CD8-positive, alpha-beta memory T cell (primary cell): Measurements from ENCODE around the gene NRF1. TPM values are rescaled to one million over a fixed set of nuclear protein-coding genes. Genes with fewer than 3 reads are reported as not detected.

Experiments used
- CTCF ChIA-PET: fragments of 350-600 bp; sonication (Branson Sonifier 250); formaldehyde crosslinking; loops from one replicate; lab custom pipeline; 2021; ENCODE audit warnings: antibody characterized with exemption; lab: Charles Lee
- POLR2A ChIA-PET: fragments of 350-600 bp; sonication (Branson Sonifier 250); formaldehyde crosslinking; loops from one replicate; lab custom pipeline; 2021; ENCODE audit warnings: antibody characterized with exemption; lab: Charles Lee
- DNase-seq, 5 donors: peaks; one replicate each; pipeline versions ENCODE4 v3.0.0 to v3.0.0-alpha.2; 2020 to 2022; ENCODE audit warnings: mixed read lengths in 1 of 5
- H3K27ac ChIP-seq: one replicate; pipeline ENCODE4 v1.7.0; 2013; ENCODE audit warnings: low read depth, mild to moderate bottlenecking, low read length, moderate library complexity
- H3K27me3 ChIP-seq: 2 replicates; pipeline ENCODE4 v1.7.0; 2013; ENCODE audit warnings: low read length, mild to moderate bottlenecking; ENCODE audit not compliant: insufficient read depth, poor library complexity, severe bottlenecking
- H3K36me3 ChIP-seq: 2 replicates; pipeline ENCODE4 v1.7.0; 2013; ENCODE audit warnings: mild to moderate bottlenecking, low read length, moderate library complexity; ENCODE audit not compliant: insufficient read depth
- H3K4me1 ChIP-seq: 2 replicates; pipeline ENCODE4 v1.7.0; 2013; ENCODE audit warnings: mild to moderate bottlenecking, low read length, moderate library complexity; ENCODE audit not compliant: insufficient read depth
- H3K4me3 ChIP-seq: 2 replicates; pipeline ENCODE4 v1.7.0; 2013; ENCODE audit warnings: mild to moderate bottlenecking, low read length
- H3K9me3 ChIP-seq: 2 replicates; pipeline ENCODE4 v1.7.0; 2013; ENCODE audit warnings: mild to moderate bottlenecking, low read length
- H3K27ac Mint-ChIP-seq, 8 donors: one replicate each; pipeline ENCODE4 v1.8.0; 2020 to 2021; ENCODE audit warnings: mixed read lengths in 8 of 8, mild to moderate bottlenecking in 6 of 8, inconsistent platforms in 3 of 8, moderate library complexity in 3 of 8
- H3K27me3 Mint-ChIP-seq, 2 donors: one replicate each; pipeline ENCODE4 v1.8.0; 2020 to 2021; ENCODE audit warnings: mixed read lengths in 2 of 2, mild to moderate bottlenecking in 1 of 2, moderate library complexity in 1 of 2
- H3K36me3 Mint-ChIP-seq, 3 donors: one replicate each; pipeline ENCODE4 v1.8.0; 2020 to 2021; ENCODE audit warnings: mixed read lengths in 3 of 3, inconsistent platforms in 1 of 3, mild to moderate bottlenecking in 1 of 3
- H3K4me1 Mint-ChIP-seq, 3 donors: one replicate each; pipeline ENCODE4 v1.8.0; 2020 to 2021; ENCODE audit warnings: mixed read lengths in 3 of 3, inconsistent platforms in 1 of 3, mild to moderate bottlenecking in 1 of 3
- H3K4me3 Mint-ChIP-seq, 7 donors: one replicate each; pipeline ENCODE4 v1.8.0; 2020 to 2021; ENCODE audit warnings: mixed read lengths in 7 of 7, mild to moderate bottlenecking in 6 of 7, moderate library complexity in 4 of 7, inconsistent platforms in 2 of 7
- H3K9me3 Mint-ChIP-seq, 5 donors: one replicate each; pipeline ENCODE4 v1.8.0; 2020 to 2022; ENCODE audit warnings: mixed read lengths in 5 of 5, mild to moderate bottlenecking in 3 of 5, moderate library complexity in 2 of 5, inconsistent platforms in 1 of 5
- polyA plus RNA-seq: library from polyadenylated mRNA; unstranded; fragments of 300-500 nt; fragmentation: Illumina TruSeq; gene quantifications from one replicate; pipeline ENCODE4 v1.2.3, GENCODE V29; 2021
- total RNA-seq, 2 experiments: library from RNA; stranded (reverse); gene quantifications; one replicate each; pipeline ENCODE4 v1.2.3, GENCODE V29; 2021

The NRF1 gene
- total and polyA plus RNA-seq, 3 experiments from 2014 or later, result 22.6 to 23.7 (median 23.3) TPM

GRCh38 chr7:129675521-129675920, 64.0 kb downstream of the NRF1 start:
- no peaks in the 10 kb centered on the region for H3K27me3 Mint-ChIP-seq
- peaks cover 2 to 8% (median 5%) of the 10 kb centered on the region in 3 donors for H3K4me1 Mint-ChIP-seq
- no peak overlapping the region for H3K27ac ChIP-seq
- H3K36me3 Mint-ChIP-seq, result peaks cover 14 to 50% (median 29%) of the 10 kb centered on the region in 3 donors
- CTCF ChIA-PET, result no interaction called here
- no peak overlapping the region for H3K4me3 ChIP-seq
- DNase-seq, result no peak
- no peaks in the 10 kb centered on the region for H3K4me1 ChIP-seq
- H3K27ac Mint-ChIP-seq, result no peak overlapping the region
- POLR2A ChIA-PET, result no interaction called here
- H3K27me3 ChIP-seq, result no peaks in the 10 kb centered on the region
- H3K9me3 Mint-ChIP-seq, result no peaks in the 10 kb centered on the region
- H3K36me3 ChIP-seq, result peaks cover 26% of the 10 kb centered on the region
- H3K9me3 ChIP-seq, result no peaks in the 10 kb centered on the region
- H3K4me3 Mint-ChIP-seq, result no peak overlapping the region

- ChIA-PET CTCF (no interaction called here), POLR2A (no interaction called here)
- no peaks in the 10 kb centered on the region for H3K4me1 ChIP-seq
- no peaks in the 10 kb centered on the region for H3K27me3 ChIP-seq
- DNase-seq, result no peak
- H3K27me3 Mint-ChIP-seq, result no peaks in the 10 kb centered on the region
- no peaks in the 10 kb centered on the region for H3K9me3 ChIP-seq
- peaks cover 5 to 9% (median 8%) of the 10 kb centered on the region in 3 donors for H3K4me1 Mint-ChIP-seq
- H3K27ac ChIP-seq, result no peak overlapping the region
- peaks cover 14 to 58% (median 31%) of the 10 kb centered on the region in 3 donors for H3K36me3 Mint-ChIP-seq
- H3K4me3 ChIP-seq, result no peak overlapping the region
- H3K9me3 Mint-ChIP-seq, result no peaks in the 10 kb centered on the region
- H3K4me3 Mint-ChIP-seq, result no peak overlapping the region
- H3K36me3 ChIP-seq, result peaks cover 24% of the 10 kb centered on the region
- peak overlapping the region in 2 of 8 donors; percentile 17 to 74 for H3K27ac Mint-ChIP-seq
Observed at GRCh38 chr7:129676017-129676897, 64.7 kb downstream of the NRF1 start.

GRCh38 chr7:129677796-129678195, 66.3 kb downstream of the NRF1 start:
- no peak for DNase-seq
- Mint-ChIP-seq H3K4me1 (peaks cover 5 to 12% (median 8%) of the 10 kb centered on the region in 3 donors), H3K9me3 (no peaks in the 10 kb centered on the region), H3K36me3 (peaks cover 14 to 63% (median 32%) of the 10 kb centered on the region in 3 donors), H3K27me3 (no peaks in the 10 kb centered on the region), H3K4me3 (no peak overlapping the region), H3K27ac (peak overlapping the region in 1 of 8 donors; percentile 60)
- POLR2A ChIA-PET, result no interaction called here
- Histone ChIP-seq H3K9me3 (no peaks in the 10 kb centered on the region), H3K36me3 (peaks cover 17% of the 10 kb centered on the region), H3K4me3 (no peak overlapping the region), H3K4me1 (no peaks in the 10 kb centered on the region), H3K27ac (no peak overlapping the region), H3K27me3 (no peaks in the 10 kb centered on the region)
- CTCF ChIA-PET, result no interaction called here

GRCh38 chr7:129678606-129679005, 67.1 kb downstream of the NRF1 start:
- H3K4me3 ChIP-seq, result no peak overlapping the region
- no peaks in the 10 kb centered on the region for H3K9me3 ChIP-seq
- ChIA-PET POLR2A (no interaction called here), CTCF (interaction anchor here (0.6 kb wide), 1 partner anchor 721 kb away, joined by 3 read pairs; no protein-coding TSS in a partner anchor)
- H3K36me3 ChIP-seq, result peaks cover 17% of the 10 kb centered on the region
- no peaks in the 10 kb centered on the region for H3K27me3 ChIP-seq
- H3K27me3 Mint-ChIP-seq, result no peaks in the 10 kb centered on the region
- no peak overlapping the region for H3K4me3 Mint-ChIP-seq
- peaks cover 14 to 65% (median 34%) of the 10 kb centered on the region in 3 donors for H3K36me3 Mint-ChIP-seq
- no peaks in the 10 kb centered on the region for H3K9me3 Mint-ChIP-seq
- H3K27ac ChIP-seq, result no peak overlapping the region
- DNase-seq, result no peak
- peaks cover 5 to 12% (median 8%) of the 10 kb centered on the region in 3 donors for H3K4me1 Mint-ChIP-seq
- no peaks in the 10 kb centered on the region for H3K4me1 ChIP-seq
- no peak overlapping the region for H3K27ac Mint-ChIP-seq

GRCh38 chr7:129680400-129680799, 68.9 kb downstream of the NRF1 start:
- H3K27ac ChIP-seq, result no peak overlapping the region
- H3K27ac Mint-ChIP-seq, result peak overlapping the region in 1 of 8 donors; percentile 5
- H3K9me3 ChIP-seq, result no peaks in the 10 kb centered on the region
- no peak overlapping the region for H3K4me3 ChIP-seq
- peaks cover 6 to 63% (median 29%) of the 10 kb centered on the region in 3 donors for H3K36me3 Mint-ChIP-seq
- H3K27me3 Mint-ChIP-seq, result no peaks in the 10 kb centered on the region
- DNase-seq, result no peak
- H3K36me3 ChIP-seq, result peaks cover 10% of the 10 kb centered on the region
- CTCF ChIA-PET, result no interaction called here
- POLR2A ChIA-PET, result no interaction called here
- no peaks in the 10 kb centered on the region for H3K9me3 Mint-ChIP-seq
- peaks cover 6 to 12% (median 10%) of the 10 kb centered on the region in 3 donors for H3K4me1 Mint-ChIP-seq
- H3K4me1 ChIP-seq, result no peaks in the 10 kb centered on the region
- H3K27me3 ChIP-seq, result no peaks in the 10 kb centered on the region
- H3K4me3 Mint-ChIP-seq, result no peak overlapping the region

- no peaks in the 10 kb centered on the region for H3K36me3 ChIP-seq
- H3K4me1 ChIP-seq, result no peaks in the 10 kb centered on the region
- no peaks in the 10 kb centered on the region for H3K9me3 ChIP-seq
- DNase-seq, result no peak
- no peak overlapping the region for H3K4me3 ChIP-seq
- Mint-ChIP-seq H3K4me1 (peaks cover 10 to 20% (median 15%) of the 10 kb centered on the region in 3 donors), H3K27me3 (no peaks in the 10 kb centered on the region), H3K4me3 (no peak overlapping the region), H3K27ac (peak overlapping the region in 2 of 8 donors; percentile 39 to 75), H3K9me3 (no peaks in the 10 kb centered on the region), H3K36me3 (peaks cover 0 to 50% (median 16%) of the 10 kb centered on the region in 3 donors)
- no peaks in the 10 kb centered on the region for H3K27me3 ChIP-seq
- ChIA-PET CTCF (no interaction called here), POLR2A (no interaction called here)
- H3K27ac ChIP-seq, result no peak overlapping the region
Observed at GRCh38 chr7:129684777-129685176, 73.3 kb downstream of the NRF1 start.

GRCh38 chr7:129686063-129686462, 74.5 kb downstream of the NRF1 start:
- H3K27ac ChIP-seq, result no peak overlapping the region
- ChIA-PET POLR2A (no interaction called here), CTCF (no interaction called here)
- no peak for DNase-seq
- no peak overlapping the region for H3K4me3 ChIP-seq
- no peak overlapping the region for H3K4me3 Mint-ChIP-seq
- H3K27ac Mint-ChIP-seq, result peak overlapping the region in 2 of 8 donors; percentile 35 to 60
- peaks cover 0 to 52% (median 9%) of the 10 kb centered on the region in 3 donors for H3K36me3 Mint-ChIP-seq
- H3K9me3 Mint-ChIP-seq, result no peaks in the 10 kb centered on the region
- H3K27me3 Mint-ChIP-seq, result no peaks in the 10 kb centered on the region
- H3K9me3 ChIP-seq, result no peaks in the 10 kb centered on the region
- peaks cover 4% of the 10 kb centered on the region for H3K36me3 ChIP-seq
- H3K4me1 Mint-ChIP-seq, result peaks cover 7 to 20% (median 11%) of the 10 kb centered on the region in 3 donors
- no peaks in the 10 kb centered on the region for H3K27me3 ChIP-seq
- H3K4me1 ChIP-seq, result no peaks in the 10 kb centered on the region

- no peak for DNase-seq
- POLR2A ChIA-PET, result no interaction called here
Observed at GRCh38 chr7:129688503-129689222, 77.1 kb downstream of the NRF1 start.

More at GRCh38 chr7:129688503-129689222, 77.1 kb downstream of the NRF1 start:
- Histone ChIP-seq H3K36me3 (peaks cover 10% of the 10 kb centered on the region), H3K9me3 (no peaks in the 10 kb centered on the region), H3K4me3 (no peak overlapping the region), H3K27me3 (no peaks in the 10 kb centered on the region), H3K4me1 (no peaks in the 10 kb centered on the region), H3K27ac (no peak overlapping the region)
- peaks cover 10 to 64% (median 17%) of the 10 kb centered on the region in 3 donors for H3K36me3 Mint-ChIP-seq
- H3K27ac Mint-ChIP-seq, result peak overlapping the region in 3 of 8 donors; percentile 19 to 70 (median 48)
- H3K4me3 Mint-ChIP-seq, result no peak overlapping the region
- peaks cover 8 to 27% (median 11%) of the 10 kb centered on the region in 3 donors for H3K4me1 Mint-ChIP-seq
- H3K9me3 Mint-ChIP-seq, result no peaks in the 10 kb centered on the region
- CTCF ChIA-PET, result no interaction called here
- no peaks in the 10 kb centered on the region for H3K27me3 Mint-ChIP-seq
